Measurements from ENCODE around the gene SMCO1.
"Not testable (repeated sequence)": the region's sequence is repeated elsewhere in the genome, so short reads cannot be mapped to it uniquely, and the experiment has no call there.

GRCh38 chr3:196511108-196511507 lies 4.0 kb downstream of the SMCO1 start:
- not testable (repeated sequence) for TF ChIP-seq EZH2 (IDR thresholded peaks at IDR 0.05; ENCODE audit: borderline replicate concordance); EZH2phosphoT487 (IDR thresholded peaks at IDR 0.05; ENCODE audit: low read depth, severe bottlenecking, unreplicated experiment)
- TF ChIP-seq, protein P1, sequence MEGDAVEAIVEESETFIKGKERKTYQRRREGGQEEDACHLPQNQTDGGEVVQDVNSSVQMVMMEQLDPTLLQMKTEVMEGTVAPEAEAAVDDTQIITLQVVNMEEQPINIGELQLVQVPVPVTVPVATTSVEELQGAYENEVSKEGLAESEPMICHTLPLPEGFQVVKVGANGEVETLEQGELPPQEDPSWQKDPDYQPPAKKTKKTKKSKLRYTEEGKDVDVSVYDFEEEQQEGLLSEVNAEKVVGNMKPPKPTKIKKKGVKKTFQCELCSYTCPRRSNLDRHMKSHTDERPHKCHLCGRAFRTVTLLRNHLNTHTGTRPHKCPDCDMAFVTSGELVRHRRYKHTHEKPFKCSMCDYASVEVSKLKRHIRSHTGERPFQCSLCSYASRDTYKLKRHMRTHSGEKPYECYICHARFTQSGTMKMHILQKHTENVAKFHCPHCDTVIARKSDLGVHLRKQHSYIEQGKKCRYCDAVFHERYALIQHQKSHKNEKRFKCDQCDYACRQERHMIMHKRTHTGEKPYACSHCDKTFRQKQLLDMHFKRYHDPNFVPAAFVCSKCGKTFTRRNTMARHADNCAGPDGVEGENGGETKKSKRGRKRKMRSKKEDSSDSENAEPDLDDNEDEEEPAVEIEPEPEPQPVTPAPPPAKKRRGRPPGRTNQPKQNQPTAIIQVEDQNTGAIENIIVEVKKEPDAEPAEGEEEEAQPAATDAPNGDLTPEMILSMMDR (IDR thresholded peaks at IDR 0.05; ENCODE audit: poor library complexity) = not testable (repeated sequence)

Data from hepatocyte (in vitro differentiated cells).